Activated CD4-positive, alpha-beta T cell treated with anti-CD3 and anti-CD28 coated beads for 4 hours (primary cell): ENCODE measurements around the gene ALDH16A1.
A peak's percentile ranks its signal among the peaks of the same experiment; 100 is the strongest.
"Not testable (repeated sequence)": the region's sequence is repeated elsewhere in the genome, so short reads cannot be mapped to it uniquely, and the experiment has no call there.

Source experiments
- DNase-seq, 2 donors: peaks; one replicate each; pipeline ENCODE4 v3.0.0-alpha.2; 2020

The ALDH16A1 gene

DNA sequence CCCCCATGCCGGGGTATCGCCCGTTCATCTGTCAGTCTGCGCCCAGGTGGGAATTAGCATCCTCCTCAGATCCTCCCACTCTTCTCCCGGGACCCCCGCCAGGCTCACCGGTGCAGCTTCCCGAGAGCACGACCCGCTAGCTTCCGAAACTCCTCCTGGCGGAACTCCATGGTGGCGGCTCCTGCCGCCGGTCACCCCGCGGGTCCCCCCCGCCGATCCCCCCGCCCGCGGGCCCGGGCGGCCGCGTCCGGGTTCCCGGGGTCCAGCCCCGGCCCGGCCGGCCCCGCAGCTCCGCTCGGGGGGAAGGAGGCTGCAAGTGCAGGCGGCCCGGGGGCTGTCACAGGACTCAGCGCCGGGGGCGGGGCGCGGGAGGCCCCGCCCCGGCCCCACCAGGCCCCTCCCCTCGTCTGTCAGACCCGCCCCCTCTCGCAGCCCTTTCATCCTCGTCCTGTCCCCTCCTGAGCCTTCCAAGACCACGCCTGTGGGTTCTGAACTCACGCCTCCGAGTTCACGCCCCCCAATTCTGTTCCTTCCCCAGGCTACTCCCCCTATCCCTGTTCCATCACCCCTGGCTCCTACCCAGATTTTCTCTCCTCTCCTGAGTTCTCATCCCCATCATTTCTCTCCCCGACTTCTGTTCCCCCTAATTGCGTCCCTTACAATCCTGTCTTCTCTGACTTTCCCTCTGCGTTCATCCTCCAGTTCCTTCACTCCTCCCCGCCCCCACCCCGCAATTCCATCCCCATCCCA, 11.6 kb upstream of the ALDH16A1 start, which contains the start of gene SLC17A7:
Gene SLC17A7 (minus strand): TSS at position 318 of the 750 bp plus-strand sequence. CDS start 148 bp downstream, at position 170.
- DNase-seq = peak; percentile 37 to 43

- DNase-seq = no peak
Observed at GRCh38 chr19:49441960-49442350, 11.1 kb upstream of the ALDH16A1 start.

- no peak for DNase-seq
Observed at GRCh38 chr19:49442354-49442753, 10.7 kb upstream of the ALDH16A1 start.

GRCh38 chr19:49442771-49443365, 10.2 kb upstream of the ALDH16A1 start:
- peak; percentile 43 to 52 for DNase-seq

DNA sequence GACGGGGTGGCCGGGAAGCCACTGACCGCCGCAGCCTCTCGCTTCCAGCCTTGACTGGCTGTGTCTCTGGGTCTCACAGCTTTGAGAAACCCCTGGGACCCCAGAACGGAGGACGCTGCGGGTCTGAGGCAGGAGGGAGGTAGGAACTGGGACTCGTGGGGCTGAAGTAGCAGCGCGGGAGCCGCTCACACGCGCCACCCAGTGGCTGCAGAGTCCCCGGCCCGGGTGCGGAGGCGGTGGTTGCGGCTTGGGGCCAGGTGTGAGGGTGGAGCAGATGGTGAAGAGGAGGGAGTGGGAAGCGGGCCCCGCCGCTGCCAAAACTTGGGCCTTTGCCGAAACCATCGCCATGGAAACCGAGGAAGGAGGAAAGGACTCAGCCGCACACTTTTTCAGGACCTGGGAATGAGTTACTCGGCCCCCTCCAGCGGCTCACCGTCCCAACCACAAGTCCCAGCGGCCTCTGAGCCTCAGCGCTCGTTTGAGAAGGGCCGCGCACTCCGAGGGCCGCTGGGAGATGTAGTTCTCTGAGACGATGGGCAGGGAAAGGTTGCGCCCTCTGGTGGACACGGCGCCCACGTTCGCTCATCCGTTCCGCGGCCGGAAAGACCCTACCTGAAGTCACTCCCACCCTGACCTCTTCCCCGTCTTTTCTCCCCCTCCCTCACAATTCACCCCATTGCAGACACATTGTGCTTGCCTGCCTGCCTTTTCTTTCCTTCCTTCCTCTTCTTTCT, 9.5 kb upstream of the ALDH16A1 start:
- peak; percentile 92 for DNase-seq

DNA sequence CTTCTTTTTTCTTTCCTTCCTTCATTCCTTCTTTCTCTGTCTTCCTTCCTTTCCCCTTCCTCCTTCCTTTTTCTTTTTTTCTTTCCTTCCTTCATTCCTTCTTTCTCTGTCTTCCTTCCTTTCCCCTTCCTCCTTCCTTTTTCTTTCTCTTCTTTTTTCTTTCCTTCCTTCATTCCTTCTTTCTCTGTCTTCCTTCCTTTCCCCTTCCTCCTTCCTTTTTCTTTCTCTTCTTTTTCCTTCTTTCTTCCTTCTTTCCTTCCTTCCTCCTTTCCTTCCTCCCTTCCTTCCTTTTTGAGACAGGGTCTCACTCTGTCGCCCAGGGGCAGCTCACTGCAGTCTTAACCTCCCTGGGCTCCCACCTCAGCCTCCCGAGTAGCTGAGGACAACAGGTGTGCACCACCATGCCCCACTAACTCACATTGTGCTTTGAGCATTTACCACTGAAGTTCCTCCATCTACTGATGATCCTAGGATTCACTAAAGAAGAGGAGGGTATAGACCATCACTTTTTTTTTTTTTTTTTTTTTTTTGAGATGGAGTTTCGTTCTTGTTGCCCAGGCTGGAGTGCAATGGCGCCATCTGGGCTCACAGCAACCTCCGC, 8.8 kb upstream of the ALDH16A1 start:
- DNase-seq = not testable (repeated sequence)

GRCh38 chr19:49445997-49446396, 7.0 kb upstream of the ALDH16A1 start:
- no peak for DNase-seq

GRCh38 chr19:49447485-49448431, 5.3 kb upstream of the ALDH16A1 start:
- no peak for DNase-seq

DNA sequence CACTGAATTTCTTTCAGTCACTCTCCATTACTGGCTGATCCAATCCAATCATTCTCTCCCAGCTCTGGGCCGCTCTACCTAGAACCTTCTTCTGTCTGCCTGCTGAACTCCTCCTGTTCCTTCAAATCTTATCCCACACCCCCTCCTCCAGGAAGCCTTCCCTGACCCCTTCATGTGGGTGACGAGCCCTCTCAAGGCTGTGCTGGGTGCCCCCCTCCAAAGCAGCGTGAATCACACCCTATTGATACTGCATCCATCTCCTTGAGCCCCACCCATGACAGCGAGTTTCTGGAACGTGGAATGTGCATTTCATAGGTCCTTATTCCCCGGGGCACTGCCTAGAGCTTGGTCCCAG, 4.6 kb upstream of the ALDH16A1 start:
- no peak for DNase-seq

DNA sequence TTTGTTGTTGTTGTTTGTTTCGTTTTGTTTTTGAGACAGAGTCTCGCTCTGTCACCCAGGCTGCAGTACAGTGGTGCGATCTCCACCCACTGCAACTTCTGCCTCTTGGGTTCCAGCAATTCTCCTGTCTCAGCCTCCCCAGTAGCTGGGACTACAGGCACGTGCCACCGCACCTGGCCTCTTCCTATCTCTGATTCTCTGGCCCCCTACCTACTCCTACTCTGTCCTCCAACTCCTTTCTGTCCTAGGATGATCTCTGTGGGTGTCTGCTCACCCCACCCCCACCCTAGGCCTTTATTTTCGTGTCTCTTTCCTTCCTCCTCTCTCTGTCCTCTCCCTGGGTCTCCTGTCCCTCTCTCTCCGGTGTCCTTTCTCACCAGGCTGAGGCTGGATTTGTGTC, 2.6 kb upstream of the ALDH16A1 start:
- DNase-seq = no peak

DNA sequence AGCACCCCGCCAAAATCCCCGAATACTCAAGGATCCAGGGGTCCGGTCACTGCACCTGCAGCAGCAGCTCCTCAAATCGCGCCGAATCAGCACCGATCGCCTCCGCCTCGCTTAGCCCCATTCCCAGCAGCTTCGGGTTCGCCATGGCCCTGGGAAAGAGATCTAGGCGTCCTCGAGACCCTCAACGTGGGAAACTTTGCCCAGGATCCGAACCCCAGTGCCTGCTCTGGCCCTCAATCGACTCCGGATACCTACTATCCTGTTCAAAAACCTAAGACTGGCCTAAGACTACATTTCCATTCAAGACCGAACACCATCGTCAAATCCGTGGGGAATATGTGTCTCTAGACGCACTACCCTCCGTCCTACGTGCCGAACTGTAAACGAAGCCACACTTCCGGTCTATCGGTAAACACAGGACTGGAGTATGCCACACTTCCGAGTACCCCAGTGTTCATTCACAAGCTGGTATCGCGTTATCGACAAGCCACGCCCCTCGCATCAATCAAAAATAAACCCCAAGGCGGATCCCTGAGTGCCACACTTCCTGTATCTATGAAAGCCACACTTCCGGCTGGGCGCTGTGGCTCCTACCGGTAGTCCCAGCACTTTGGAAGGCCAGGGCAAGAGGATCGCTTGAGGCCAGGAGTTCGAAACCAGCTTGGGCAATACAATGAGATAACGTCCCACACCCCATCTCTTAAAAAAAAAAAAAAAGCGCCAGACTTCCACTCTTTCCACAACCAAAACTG, 1.4 kb upstream of the ALDH16A1 start, which contains the start of gene PIH1D1:
Gene PIH1D1 (minus strand): TSS at position 385 of the 752 bp plus-strand sequence. CDS start 240 bp downstream, at position 145.
- peak; percentile 94 to 95 for DNase-seq

DNA sequence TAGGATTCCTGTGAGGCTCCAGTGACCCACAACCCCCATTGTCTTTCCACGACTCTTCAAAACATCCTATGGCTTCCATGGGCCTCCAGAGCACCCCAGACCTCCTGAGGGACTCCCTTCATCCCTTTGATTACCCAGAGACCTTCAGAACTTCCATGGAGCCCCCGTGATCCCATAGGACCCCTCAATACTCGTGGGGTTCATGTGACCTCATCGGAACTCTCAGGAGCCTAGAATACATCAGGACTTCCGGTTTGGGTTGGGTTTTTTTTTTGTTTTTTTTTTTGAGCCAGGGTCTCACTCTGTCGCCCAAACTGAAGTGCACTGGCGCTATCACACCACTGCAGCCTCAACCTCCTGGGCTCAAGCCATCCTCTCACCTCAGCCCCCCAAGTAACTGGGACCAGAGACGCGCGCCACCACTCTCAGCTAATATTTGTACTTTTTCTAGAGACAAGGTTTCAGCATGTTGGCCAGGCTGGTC, 774 bp downstream of the ALDH16A1 start:
- no peak for DNase-seq

DNA sequence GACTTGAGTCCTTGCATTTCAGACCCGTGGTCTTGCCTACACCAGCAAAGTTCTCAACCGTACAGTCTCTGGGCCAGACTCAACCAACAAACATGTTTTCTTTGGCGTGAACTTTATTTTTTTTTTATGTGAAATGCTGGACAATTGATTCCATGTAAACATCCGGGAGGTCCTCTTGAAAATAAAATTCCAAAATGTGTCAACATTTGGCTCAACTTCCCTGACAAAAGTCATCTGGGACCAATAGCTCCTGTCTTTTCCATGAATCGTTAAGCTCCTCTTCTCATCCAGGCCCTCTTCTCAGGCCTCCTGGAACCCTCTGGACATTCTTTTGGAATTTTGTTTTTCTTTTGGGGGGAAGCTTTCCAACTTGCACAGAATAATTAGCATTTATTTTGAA, 2.7 kb downstream of the ALDH16A1 start:
- DNase-seq = no peak

DNA sequence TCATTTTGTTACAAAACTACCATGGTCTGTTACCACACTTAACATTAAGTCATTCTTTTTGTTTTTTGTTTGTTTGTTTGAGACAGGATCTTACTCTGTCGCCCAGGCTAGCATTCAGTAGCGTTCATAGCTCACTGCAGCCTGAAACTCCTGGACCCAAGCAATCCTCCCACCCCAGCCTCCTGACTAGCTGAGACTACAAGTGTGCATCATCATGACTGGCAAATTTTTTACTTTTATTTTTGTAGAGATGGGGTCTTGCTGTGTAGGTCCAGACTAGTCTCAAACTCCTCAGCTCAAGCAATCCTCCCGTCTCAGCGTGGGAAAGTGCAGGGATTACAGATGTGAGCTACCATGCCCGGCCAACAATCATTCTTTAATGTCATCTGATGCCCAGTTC, 3.3 kb downstream of the ALDH16A1 start:
- DNase-seq = no peak

GRCh38 chr19:49458567-49458903, 5.5 kb downstream of the ALDH16A1 start:
- no peak for DNase-seq

DNA sequence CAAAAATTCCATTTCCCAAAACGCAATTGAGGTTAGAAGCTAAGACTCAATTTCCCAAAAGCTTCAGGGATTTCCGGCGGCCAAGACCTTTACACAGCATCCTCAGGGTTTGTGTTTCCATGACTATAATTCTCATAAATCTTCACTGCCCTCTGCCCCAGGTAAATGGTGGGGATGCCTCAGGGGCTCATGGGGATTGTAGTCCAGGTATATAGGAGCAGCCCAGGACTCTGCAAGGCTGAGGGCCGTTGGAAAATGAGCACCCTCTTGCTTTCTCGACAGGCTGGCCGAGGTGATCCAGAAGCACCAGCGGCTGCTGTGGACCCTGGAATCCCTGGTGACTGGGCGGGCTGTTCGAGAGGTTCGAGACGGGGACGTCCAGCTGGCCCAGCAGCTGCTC, 6.4 kb downstream of the ALDH16A1 start:
- no peak for DNase-seq

DNA sequence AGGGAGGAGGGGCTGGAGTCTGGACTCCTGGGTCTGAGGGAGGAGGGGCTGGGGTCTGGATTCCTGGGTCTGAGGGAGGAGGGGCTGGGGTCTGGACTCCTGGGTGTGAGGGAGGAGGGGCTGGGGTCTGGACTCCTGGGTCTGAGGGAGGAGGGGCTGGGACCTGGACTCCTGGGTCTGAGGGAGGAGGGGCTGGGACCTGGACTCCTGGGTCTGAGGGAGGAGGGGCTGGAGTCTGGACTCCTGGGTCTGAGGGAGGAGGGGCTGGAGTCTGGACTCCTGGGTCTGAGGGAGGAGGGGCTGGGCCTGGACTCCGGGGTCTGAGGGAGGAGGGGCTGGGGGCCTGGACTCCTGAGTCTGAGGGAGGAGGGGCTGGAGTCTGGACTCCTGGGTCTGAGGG, 8.1 kb downstream of the ALDH16A1 start:
- DNase-seq = not testable (repeated sequence)

DNA sequence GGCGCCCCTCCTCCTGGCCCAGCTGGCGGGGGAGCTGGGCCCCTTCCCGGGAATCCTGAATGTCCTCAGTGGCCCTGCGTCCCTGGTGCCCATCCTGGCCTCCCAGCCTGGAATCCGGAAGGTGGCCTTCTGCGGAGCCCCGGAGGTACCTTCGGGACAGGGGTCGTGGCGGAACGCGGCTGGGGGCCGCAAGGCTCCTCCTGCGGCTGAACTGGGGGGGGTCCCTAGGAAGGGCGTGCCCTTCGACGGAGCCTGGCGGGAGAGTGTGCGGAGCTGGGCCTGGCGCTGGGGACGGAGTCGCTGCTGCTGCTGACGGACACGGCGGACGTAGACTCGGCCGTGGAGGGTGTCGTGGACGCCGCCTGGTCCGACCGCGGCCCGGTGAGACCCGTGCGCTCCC, 8.6 kb downstream of the ALDH16A1 start:
- no peak for DNase-seq

GRCh38 chr19:49462492-49462891, 9.5 kb downstream of the ALDH16A1 start:
- DNase-seq = no peak

GRCh38 chr19:49463960-49464740, 11.1 kb downstream of the ALDH16A1 start:
- DNase-seq = no peak

GRCh38 chr19:49465371-49465770, 12.3 kb downstream of the ALDH16A1 start:
- no peak for DNase-seq
